Measurements from ENCODE around the gene PGLYRP2.
A peak's percentile ranks its signal among the peaks of the same experiment; 100 is the strongest.

Gene PGLYRP2

DNA sequence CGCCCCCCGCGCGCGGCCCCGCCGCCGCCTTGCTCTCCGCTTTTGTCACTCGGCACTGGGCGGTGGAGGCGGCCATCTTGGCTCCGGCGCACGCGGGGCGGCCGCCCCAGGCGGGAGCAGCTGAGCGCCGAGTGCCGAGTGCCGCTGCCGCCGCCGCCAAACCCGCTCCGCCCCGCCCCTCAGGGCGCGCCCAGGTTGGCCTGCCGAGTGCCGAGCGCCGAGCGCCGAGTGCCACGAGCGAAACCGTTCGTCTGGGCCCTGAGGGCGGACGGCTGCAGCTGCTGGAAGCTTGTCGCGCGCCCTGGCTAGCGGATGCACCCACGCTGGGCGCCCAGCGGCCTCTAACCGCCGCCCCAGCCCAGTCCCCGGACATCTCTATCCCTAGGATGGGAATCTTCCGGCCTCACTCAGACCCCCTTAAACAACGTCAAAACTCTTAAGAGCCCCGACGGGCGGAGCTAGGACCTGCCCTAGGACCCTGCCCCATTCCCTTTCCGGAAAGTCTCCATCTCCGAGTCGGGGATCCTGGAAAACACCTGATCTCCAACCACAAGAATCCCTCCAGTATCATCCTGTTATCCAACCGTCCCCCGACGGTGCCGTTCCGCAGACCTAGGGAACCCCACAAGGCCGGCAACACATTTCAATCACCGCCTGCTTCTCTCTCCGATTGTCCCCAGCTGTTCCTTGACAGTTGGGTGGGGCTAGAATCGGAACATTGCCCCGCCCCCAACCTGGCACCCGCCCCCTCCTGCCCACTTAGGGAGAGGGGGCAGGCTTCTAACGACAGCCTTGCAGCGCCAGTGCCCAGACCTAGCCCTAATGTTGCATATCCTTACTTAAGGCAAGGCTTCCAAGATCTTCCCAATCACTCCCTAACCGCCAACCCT is 46.4 kb downstream of the PGLYRP2 start:
- DNase-seq (ENCODE audit: low read depth): peak; percentile 96
- peak overlapping the region; percentile 82 for H3K4me3 ChIP-seq (ENCODE audit: low read depth, low read length)
- TF ChIP-seq, protein P1, sequence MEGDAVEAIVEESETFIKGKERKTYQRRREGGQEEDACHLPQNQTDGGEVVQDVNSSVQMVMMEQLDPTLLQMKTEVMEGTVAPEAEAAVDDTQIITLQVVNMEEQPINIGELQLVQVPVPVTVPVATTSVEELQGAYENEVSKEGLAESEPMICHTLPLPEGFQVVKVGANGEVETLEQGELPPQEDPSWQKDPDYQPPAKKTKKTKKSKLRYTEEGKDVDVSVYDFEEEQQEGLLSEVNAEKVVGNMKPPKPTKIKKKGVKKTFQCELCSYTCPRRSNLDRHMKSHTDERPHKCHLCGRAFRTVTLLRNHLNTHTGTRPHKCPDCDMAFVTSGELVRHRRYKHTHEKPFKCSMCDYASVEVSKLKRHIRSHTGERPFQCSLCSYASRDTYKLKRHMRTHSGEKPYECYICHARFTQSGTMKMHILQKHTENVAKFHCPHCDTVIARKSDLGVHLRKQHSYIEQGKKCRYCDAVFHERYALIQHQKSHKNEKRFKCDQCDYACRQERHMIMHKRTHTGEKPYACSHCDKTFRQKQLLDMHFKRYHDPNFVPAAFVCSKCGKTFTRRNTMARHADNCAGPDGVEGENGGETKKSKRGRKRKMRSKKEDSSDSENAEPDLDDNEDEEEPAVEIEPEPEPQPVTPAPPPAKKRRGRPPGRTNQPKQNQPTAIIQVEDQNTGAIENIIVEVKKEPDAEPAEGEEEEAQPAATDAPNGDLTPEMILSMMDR (IDR thresholded peaks at IDR 0.05; ENCODE audit: insufficient read depth, low read depth, low read length, missing control alignments): no peak

DNA sequence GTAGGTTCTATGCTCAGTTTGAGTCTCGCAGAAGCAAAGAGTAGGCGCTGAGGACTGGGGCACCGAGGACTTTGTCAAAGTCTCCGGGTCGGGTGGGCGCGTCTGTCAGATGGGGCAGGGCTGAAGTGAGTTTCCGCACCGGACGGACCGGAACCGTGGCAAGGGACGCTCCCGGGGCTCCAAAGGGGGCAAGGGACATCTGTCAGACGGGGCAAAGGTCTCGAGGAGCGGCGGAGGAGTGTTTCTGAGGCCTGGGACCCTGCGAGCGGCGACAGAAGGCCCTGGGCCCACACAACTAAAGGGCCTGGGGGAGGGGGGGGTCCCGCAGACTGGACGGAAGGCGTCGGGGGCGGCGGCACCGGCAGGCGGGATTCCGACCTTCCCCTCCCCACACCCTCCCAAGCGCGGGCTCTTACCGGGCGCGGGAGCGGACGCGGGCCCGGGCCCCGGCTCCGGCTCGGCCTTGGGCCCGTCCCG is 47.2 kb downstream of the PGLYRP2 start:
- peak overlapping the region; percentile 95 for H3K4me3 ChIP-seq (ENCODE audit: low read depth, low read length)
- DNase-seq (ENCODE audit: low read depth): no peak
- TF ChIP-seq, protein P1 (IDR thresholded peaks at IDR 0.05; ENCODE audit: insufficient read depth, low read depth, low read length, missing control alignments): no peak

DNA sequence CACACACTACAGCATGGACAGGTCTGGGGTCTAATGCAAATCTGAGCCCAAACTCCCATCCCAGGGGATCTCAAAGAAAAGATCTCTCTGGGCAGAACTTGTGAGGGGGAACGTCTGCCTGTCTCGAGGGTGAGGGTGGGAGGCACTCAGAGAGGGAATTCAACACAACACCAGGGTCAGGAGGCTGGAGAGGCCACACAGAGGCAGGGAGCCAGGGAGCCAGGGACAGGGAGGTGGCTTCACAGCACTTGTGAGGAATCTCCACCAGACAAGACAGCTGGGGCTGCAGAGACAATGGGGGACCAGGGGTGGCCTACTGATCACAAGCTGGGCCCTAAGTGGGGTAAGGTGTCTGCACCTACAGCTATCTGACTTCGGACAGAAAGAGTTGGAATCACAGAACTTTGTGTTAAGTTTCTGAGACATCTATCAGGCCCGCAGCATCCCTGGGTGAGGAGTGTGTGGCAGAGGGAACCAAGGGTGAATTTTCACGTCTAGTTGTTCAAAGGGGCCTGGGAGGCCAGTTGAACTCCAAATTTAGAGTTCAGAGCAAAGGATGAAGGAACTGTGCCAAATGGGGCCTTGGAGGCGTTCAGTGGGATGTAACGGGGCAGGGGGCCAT is 47.8 kb downstream of the PGLYRP2 start:
- no peak for DNase-seq (ENCODE audit: low read depth)
- TF ChIP-seq, protein P1 (IDR thresholded peaks at IDR 0.05; ENCODE audit: insufficient read depth, low read depth, low read length, missing control alignments): no peak
- H3K4me3 ChIP-seq (ENCODE audit: low read depth, low read length): peak overlapping the region; percentile 95

DNA sequence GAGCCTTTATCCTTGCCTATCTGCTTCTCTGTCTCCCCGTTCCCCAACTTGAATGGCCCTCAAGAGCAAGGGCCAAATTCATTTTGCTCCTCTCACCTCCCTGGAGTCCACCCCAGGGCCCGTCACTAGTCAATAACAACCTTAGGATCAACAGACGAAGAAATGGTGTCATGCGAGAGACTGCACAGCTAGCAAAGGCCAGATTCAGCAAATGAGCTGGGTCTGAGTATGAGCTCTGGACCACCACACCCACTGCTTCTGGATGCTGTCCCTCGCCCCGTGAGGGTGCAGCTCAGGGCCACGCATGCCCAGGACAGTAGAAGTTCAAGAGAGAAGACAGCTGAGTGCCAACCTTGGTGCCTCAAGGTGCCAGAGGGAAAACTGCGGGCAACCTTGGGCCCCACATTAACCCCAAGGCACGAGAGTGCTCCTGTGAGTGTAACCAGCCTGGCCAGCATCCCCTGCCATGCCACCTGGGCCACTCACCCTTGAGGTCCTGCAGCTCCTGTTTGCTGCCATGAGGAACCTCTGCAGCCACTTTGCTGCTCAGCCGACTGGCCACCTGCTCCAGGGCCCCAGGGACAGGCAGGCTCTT is 48.7 kb downstream of the PGLYRP2 start:
- no peak overlapping the region for H3K4me3 ChIP-seq (ENCODE audit: low read depth, low read length)

DNA sequence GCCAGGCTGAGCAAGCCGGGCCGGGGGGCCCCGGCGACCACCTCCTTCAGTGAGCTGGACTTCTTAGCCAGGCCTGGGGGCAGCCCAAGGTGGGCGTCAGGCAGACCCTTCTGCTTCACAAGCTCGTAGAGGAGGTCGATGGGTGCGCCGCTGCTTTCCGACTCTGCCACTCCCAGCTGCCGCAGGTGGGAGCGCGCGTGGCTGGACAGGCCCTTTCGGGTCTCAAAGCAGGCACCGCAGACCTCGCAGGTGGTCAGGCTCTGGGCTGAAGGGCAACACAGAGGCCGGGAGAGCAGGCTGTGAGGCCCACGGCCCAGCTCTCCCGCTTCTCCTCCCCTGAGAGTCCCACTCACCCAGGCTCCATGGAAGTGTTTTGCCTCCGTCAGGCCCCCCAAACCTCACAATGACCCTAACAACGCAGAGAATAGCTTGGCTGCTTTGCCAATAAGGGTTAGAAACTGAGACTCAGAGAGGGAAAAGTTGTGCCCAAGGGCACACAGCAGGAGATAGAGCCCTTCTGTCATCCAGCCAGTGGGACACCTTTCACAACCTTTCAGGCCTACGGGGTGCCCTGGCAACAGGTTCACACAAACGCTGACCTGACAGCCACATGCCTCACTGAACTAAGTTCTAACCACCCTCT is 49.4 kb downstream of the PGLYRP2 start:
- TF ChIP-seq, protein P1 (IDR thresholded peaks at IDR 0.05; ENCODE audit: insufficient read depth, low read depth, low read length, missing control alignments): no peak
- DNase-seq (ENCODE audit: low read depth): no peak
- H3K4me3 ChIP-seq (ENCODE audit: low read depth, low read length): no peak overlapping the region

More for the DNA sequence above, 48.7 kb downstream of the PGLYRP2 start:
- no peak for DNase-seq (ENCODE audit: low read depth)
- TF ChIP-seq, protein P1 (IDR thresholded peaks at IDR 0.05; ENCODE audit: insufficient read depth, low read depth, low read length, missing control alignments): no peak

DNA sequence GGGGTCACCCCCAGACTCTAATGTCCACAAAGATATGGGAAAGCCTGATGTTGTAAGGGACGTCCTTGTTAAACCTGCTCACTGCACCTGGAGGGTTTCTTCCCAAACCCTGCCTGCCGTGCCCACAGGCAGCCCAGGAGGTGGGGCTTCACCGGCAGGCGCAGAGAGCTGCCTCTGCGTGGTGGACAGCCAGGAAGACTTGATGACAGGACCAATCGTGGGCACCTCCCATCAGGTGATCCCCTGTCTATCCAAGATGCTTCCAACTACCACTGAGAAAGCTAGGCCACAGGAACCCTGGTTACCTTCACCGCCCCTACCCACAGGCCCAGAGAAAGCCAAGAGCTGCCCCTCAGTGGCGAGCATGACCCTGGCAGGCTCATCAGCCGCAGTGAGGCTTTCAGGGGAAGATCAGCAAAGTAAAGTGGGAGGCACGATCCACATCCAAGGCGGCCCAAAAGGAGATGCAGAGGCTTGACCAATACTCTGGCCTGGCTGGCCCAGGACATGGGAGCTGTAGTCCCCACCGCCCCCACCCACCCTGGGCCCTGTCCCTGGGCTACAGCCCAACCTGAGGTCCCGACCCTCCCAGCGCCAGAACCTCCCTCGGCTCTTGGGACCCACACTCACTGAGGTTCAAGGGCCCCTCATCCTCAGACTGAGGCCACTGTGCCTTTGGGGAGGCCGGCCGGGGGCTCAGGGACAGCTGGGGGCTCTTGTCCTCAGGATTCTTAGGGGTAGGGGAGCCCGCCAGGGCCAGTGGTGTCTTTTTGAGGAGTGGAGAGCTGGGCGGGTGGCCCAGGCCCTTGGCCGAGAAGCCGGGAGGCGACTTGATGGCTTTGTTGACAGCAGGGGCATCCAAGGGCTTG is 50.1 kb downstream of the PGLYRP2 start:
- no peak for DNase-seq (ENCODE audit: low read depth)
- H3K4me3 ChIP-seq (ENCODE audit: low read depth, low read length): no peak overlapping the region

More for the DNA sequence above, 50.1 kb downstream of the PGLYRP2 start:
- TF ChIP-seq, protein P1 (IDR thresholded peaks at IDR 0.05; ENCODE audit: insufficient read depth, low read depth, low read length, missing control alignments): no peak

Data from GM12865 (cell line).